ENCODE data around the gene CLEC18C.
"Not testable (repeated sequence)": the region's sequence is repeated elsewhere in the genome, so short reads cannot be mapped to it uniquely, and the experiment has no call there.

The CLEC18C gene

DNA sequence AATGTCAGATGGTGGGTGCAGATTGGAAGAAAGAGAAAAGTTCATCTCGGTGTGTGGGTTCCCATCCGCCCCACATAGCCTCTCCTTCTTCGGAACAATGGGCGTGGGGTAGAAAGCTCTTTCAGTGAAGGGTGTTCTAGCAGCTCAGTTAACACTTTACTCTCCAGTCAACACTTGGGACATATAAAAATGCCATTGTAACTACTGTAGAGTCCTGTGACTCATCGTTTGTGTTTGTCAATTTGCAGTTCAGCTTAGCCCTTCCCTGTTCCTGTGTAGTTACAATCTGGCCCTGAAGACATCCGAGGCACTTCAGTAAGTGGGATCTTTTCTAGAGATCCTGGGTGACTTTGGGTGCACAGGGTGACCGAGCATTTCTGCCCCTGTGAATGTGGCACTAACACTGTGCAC lies 11.5 kb upstream of the CLEC18C start:
- Histone ChIP-seq H3K9me3 (ENCODE audit: control insufficient read depth, insufficient read depth, low read depth, low read length) (no peaks in the 10 kb centered on the region), H3K4me1 (ENCODE audit: control insufficient read depth, insufficient read depth, low read length) (no peaks in the 10 kb centered on the region), H3K4me3 (ENCODE audit: low read depth, low read length) (no peak overlapping the region), H3K36me3 (ENCODE audit: control insufficient read depth in 2 of 2, insufficient read depth in 1 of 2, low read length in 2 of 2) (peaks cover 0 to 54% of the 10 kb centered on the region in 2 experiments), H3K27ac (ENCODE audit: extremely low read depth, low read depth, low read length) (no peak overlapping the region)
- TF ChIP-seq ZFHX2 (tag by site-specific recombination; conservative IDR thresholded peaks at IDR 0.05) (peak; percentile 44), ZBTB7A (tag by site-specific recombination; IDR thresholded peaks at IDR 0.05; ENCODE audit: low read depth) (no peak), ZNF664 (tag by site-specific recombination; IDR thresholded peaks at IDR 0.05) (peak; percentile 57; the same call in 1 of the 2 replicates), ZNF174 (tag by site-specific recombination; IDR thresholded peaks at IDR 0.05) (no peak), EGR2 (tag by site-specific recombination; IDR thresholded peaks at IDR 0.05; ENCODE audit: low read depth) (peak; percentile 79), ZNF791 (tag by site-specific recombination; IDR thresholded peaks at IDR 0.05) (no peak), ZNF426 (tag by site-specific recombination; IDR thresholded peaks at IDR 0.05) (no peak), ZNF423 (tag by site-specific recombination; IDR thresholded peaks at IDR 0.05) (no peak)
- TF ChIP-seq, protein P1, sequence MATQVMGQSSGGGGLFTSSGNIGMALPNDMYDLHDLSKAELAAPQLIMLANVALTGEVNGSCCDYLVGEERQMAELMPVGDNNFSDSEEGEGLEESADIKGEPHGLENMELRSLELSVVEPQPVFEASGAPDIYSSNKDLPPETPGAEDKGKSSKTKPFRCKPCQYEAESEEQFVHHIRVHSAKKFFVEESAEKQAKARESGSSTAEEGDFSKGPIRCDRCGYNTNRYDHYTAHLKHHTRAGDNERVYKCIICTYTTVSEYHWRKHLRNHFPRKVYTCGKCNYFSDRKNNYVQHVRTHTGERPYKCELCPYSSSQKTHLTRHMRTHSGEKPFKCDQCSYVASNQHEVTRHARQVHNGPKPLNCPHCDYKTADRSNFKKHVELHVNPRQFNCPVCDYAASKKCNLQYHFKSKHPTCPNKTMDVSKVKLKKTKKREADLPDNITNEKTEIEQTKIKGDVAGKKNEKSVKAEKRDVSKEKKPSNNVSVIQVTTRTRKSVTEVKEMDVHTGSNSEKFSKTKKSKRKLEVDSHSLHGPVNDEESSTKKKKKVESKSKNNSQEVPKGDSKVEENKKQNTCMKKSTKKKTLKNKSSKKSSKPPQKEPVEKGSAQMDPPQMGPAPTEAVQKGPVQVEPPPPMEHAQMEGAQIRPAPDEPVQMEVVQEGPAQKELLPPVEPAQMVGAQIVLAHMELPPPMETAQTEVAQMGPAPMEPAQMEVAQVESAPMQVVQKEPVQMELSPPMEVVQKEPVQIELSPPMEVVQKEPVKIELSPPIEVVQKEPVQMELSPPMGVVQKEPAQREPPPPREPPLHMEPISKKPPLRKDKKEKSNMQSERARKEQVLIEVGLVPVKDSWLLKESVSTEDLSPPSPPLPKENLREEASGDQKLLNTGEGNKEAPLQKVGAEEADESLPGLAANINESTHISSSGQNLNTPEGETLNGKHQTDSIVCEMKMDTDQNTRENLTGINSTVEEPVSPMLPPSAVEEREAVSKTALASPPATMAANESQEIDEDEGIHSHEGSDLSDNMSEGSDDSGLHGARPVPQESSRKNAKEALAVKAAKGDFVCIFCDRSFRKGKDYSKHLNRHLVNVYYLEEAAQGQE (tag by site-specific recombination; IDR thresholded peaks at IDR 0.05), result no peak
- TF ChIP-seq, protein P2, sequence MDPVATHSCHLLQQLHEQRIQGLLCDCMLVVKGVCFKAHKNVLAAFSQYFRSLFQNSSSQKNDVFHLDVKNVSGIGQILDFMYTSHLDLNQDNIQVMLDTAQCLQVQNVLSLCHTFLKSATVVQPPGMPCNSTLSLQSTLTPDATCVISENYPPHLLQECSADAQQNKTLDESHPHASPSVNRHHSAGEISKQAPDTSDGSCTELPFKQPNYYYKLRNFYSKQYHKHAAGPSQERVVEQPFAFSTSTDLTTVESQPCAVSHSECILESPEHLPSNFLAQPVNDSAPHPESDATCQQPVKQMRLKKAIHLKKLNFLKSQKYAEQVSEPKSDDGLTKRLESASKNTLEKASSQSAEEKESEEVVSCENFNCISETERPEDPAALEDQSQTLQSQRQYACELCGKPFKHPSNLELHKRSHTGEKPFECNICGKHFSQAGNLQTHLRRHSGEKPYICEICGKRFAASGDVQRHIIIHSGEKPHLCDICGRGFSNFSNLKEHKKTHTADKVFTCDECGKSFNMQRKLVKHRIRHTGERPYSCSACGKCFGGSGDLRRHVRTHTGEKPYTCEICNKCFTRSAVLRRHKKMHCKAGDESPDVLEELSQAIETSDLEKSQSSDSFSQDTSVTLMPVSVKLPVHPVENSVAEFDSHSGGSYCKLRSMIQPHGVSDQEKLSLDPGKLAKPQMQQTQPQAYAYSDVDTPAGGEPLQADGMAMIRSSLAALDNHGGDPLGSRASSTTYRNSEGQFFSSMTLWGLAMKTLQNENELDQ (tag by site-specific recombination; IDR thresholded peaks at IDR 0.05; ENCODE audit: low read depth), result no peak
- CTCF ChIA-PET, result interaction anchor here (1.1 to 1.3 kb wide), 2 partner anchors 10 to 231 kb away, joined by 3 to 4 read pairs; no protein-coding TSS in a partner anchor
- POLR2A ChIA-PET, result interaction anchor here (0.7 kb wide), 1 partner anchor 90 kb away, joined by 5 read pairs; no protein-coding TSS in a partner anchor

DNA sequence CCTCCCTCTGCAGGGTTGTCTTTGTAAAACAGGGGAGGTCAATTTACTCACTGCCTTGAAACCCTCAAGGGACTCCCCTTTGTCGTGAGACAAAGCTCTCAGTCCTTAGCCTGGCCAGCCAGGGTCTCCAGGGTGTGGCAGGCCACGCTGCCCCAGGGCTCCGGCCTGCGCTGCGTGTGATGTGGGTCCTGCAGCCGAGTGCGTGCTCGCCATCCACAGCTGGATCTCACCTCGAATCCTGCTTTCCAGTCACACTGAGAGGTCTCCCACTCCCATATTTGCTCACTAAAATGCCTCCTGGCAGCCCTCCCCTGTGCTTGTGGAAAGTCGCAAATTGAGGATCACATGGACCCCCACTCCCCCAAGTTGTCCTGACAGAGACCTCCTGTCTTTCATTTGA lies 10.0 kb upstream of the CLEC18C start:
- ChIA-PET POLR2A (no interaction called here), CTCF (interaction anchor here (0.6 kb wide), 1 partner anchor 112 kb away, joined by 3 read pairs; no protein-coding TSS in a partner anchor)
- Histone ChIP-seq H3K9me3 (ENCODE audit: control insufficient read depth, insufficient read depth, low read depth, low read length) (no peaks in the 10 kb centered on the region), H3K4me1 (ENCODE audit: control insufficient read depth, insufficient read depth, low read length) (no peaks in the 10 kb centered on the region), H3K4me3 (ENCODE audit: low read depth, low read length) (no peak overlapping the region), H3K36me3 (ENCODE audit: control insufficient read depth in 2 of 2, insufficient read depth in 1 of 2, low read length in 2 of 2) (peaks cover 0 to 38% of the 10 kb centered on the region in 2 experiments; a peak in 2 of 3 replicates), H3K27ac (ENCODE audit: extremely low read depth, low read depth, low read length) (no peak overlapping the region)
- TF ChIP-seq, protein P3, sequence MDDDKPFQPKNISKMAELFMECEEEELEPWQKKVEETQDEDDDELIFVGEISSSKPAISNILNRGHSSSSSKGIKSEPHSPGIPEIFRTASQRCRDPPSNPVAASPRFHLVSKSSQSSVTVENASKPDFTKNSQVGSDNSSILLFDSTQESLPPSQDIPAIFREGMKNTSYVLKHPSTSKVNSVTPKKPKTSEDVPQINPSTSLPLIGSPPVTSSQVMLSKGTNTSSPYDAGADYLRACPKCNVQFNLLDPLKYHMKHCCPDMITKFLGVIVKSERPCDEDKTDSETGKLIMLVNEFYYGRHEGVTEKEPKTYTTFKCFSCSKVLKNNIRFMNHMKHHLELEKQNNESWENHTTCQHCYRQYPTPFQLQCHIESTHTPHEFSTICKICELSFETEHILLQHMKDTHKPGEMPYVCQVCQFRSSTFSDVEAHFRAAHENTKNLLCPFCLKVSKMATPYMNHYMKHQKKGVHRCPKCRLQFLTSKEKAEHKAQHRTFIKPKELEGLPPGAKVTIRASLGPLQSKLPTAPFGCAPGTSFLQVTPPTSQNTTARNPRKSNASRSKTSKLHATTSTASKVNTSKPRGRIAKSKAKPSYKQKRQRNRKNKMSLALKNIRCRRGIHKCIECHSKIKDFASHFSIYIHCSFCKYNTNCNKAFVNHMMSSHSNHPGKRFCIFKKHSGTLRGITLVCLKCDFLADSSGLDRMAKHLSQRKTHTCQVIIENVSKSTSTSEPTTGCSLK (tag by site-specific recombination; IDR thresholded peaks at IDR 0.05), result no peak
- TF ChIP-seq ZNF146 (tag by site-specific recombination; IDR thresholded peaks at IDR 0.05) (no peak), ZNF354C (tag by site-specific recombination; IDR thresholded peaks at IDR 0.05; ENCODE audit: borderline replicate concordance, low read depth) (no peak), HOXC10 (CRISPR knock-in tag; IDR thresholded peaks at IDR 0.05) (no peak), OSR2 (tag by site-specific recombination; IDR thresholded peaks at IDR 0.05) (no peak), ZNF311 (tag by site-specific recombination; IDR thresholded peaks at IDR 0.05; ENCODE audit: borderline replicate concordance) (no peak), ZNF626 (tag by site-specific recombination; IDR thresholded peaks at IDR 0.05) (no peak)
- TF ChIP-seq, protein P1 (tag by site-specific recombination; IDR thresholded peaks at IDR 0.05), result no peak

DNA sequence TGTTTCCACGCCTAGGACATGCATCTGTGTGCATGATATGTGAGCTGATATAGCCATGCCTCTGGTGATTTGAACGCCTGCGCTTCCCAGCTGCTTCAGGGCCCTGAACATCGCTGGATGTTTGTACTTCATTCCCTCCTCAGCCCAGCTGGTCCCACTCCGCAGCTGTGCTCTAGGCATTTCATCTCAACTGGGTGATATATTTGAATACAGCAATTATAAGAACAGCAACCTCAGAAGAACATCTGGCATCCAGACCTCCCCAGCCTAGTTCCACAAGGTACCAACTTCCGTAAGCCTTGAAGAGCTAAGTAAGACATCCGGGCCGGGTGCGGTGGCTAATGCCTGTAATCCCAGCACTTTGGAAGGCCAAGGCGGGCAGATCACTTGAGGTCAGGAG lies 6.9 kb upstream of the CLEC18C start:
- H3K36me3 ChIP-seq (ENCODE audit: control insufficient read depth in 2 of 2, insufficient read depth in 1 of 2, low read length in 2 of 2); H3K4me1 ChIP-seq (ENCODE audit: control insufficient read depth, insufficient read depth, low read length); CTCF ChIA-PET; H3K9me3 ChIP-seq (ENCODE audit: control insufficient read depth, insufficient read depth, low read depth, low read length); H3K27ac ChIP-seq (ENCODE audit: extremely low read depth, low read depth, low read length); POLR2A ChIA-PET; H3K4me3 ChIP-seq (ENCODE audit: low read depth, low read length): not testable (repeated sequence)

DNA sequence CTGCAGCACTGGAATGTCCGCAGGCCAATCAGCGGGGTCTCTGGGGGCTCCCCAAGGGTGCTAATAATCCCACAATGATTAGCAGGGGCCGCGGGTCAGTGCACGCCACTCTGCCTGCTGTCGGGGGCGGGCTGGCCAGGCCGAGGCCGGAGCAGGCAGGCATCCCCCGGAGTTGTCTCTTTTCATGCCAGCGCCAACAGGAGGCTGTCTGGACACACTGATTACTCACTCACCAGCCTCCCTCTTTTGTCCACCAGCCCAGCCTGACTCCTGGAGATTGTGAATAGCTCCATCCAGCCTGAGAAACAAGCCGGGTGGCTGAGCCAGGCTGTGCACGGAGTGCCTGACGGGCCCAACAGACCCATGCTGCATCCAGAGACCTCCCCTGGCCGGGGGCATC lies 329 bp downstream of the CLEC18C start:
- H3K36me3 ChIP-seq (ENCODE audit: control insufficient read depth in 2 of 2, insufficient read depth in 1 of 2, low read length in 2 of 2); H3K27ac ChIP-seq (ENCODE audit: extremely low read depth, low read depth, low read length); POLR2A ChIA-PET; H3K4me1 ChIP-seq (ENCODE audit: control insufficient read depth, insufficient read depth, low read length); H3K4me3 ChIP-seq (ENCODE audit: low read depth, low read length); H3K9me3 ChIP-seq (ENCODE audit: control insufficient read depth, insufficient read depth, low read depth, low read length); CTCF ChIA-PET: not testable (repeated sequence)

Data from HEK293 (cell line).